Mucosa of rectum (tissue), 2 donors: Measurements from ENCODE around the gene CGNL1.
A peak's percentile ranks its signal among the peaks of the same experiment; 100 is the strongest.

Experiments used
- H3K27ac ChIP-seq, 2 donors: one replicate each; pipeline ENCODE4 v1.7.0; 2013; ENCODE audit warnings: inconsistent platforms in 2 of 2, low read depth in 2 of 2, low read length in 2 of 2
- H3K27me3 ChIP-seq, 2 donors: one replicate each; pipeline ENCODE4 v1.7.0; 2013; ENCODE audit warnings: low read length in 2 of 2; ENCODE audit not compliant: control insufficient read depth in 2 of 2, insufficient read depth in 2 of 2
- H3K36me3 ChIP-seq, 2 donors: one replicate each; pipeline ENCODE4 v1.7.0; 2013; ENCODE audit warnings: low read length in 2 of 2; ENCODE audit not compliant: control insufficient read depth in 2 of 2, insufficient read depth in 2 of 2
- H3K4me1 ChIP-seq, 2 donors: one replicate each; pipeline ENCODE4 v1.7.0; 2013; ENCODE audit warnings: low read length in 2 of 2, mild to moderate bottlenecking in 1 of 2; ENCODE audit not compliant: control insufficient read depth in 2 of 2, insufficient read depth in 2 of 2
- H3K4me3 ChIP-seq, 2 donors: one replicate each; pipeline ENCODE4 v1.7.0; 2013; ENCODE audit warnings: low read length in 2 of 2
- H3K9ac ChIP-seq, 2 donors: one replicate each; pipeline ENCODE4 v1.7.0; 2013; ENCODE audit warnings: low read length in 2 of 2, low read depth in 1 of 2, mild to moderate bottlenecking in 1 of 2
- H3K9me3 ChIP-seq, 2 donors: one replicate each; pipeline ENCODE4 v1.7.0; 2013; ENCODE audit warnings: low read length in 2 of 2; ENCODE audit not compliant: control insufficient read depth in 2 of 2
- donor health status: healthy.
- donor health status: Normal muscosa, but diverticular disease.

CGNL1 gene

DNA sequence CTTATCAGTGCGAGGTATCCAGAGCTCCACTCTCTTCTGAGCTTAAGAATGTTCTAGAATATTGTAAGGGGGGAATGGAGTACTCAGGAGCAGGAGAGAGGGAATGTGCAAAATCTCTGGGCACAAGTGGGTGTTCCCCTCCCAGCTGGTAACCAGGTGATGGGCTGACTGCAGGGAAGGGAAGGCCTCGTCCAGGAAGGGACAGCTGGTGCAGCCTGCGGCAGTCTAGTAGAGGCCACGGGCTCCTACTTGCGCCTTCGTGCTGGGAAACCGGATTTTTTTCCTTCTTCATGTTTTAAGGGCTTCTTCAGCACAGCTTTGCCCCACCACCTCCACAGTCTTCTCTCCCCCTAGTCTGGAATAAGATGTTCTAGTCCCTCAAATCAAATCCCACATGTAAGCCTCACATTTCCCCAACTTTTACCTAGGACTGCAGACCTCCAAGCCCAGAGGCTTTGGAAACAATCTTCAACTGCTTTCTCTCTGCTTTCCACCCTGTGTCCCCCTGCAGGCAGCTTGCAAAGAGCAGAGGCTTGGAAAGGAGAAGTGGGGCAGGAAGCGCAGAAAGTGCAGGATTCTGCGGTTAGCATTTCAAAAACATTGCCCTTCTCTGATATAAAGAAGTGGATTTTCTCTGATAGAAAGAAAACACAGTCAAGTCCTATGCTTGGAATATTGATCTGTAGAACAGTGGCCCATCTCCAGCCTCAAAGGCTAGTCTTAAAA lies 11.9 kb upstream of the CGNL1 start:
- no peaks in the 10 kb centered on the region for H3K36me3 ChIP-seq
- H3K27ac ChIP-seq = no peak overlapping the region
- no peaks in the 10 kb centered on the region for H3K9me3 ChIP-seq
- no peaks in the 10 kb centered on the region for H3K27me3 ChIP-seq
- H3K4me1 ChIP-seq = peaks cover 3 to 6% of the 10 kb centered on the region in 2 donors
- no peak overlapping the region for H3K9ac ChIP-seq
- H3K4me3 ChIP-seq = no peak overlapping the region

DNA sequence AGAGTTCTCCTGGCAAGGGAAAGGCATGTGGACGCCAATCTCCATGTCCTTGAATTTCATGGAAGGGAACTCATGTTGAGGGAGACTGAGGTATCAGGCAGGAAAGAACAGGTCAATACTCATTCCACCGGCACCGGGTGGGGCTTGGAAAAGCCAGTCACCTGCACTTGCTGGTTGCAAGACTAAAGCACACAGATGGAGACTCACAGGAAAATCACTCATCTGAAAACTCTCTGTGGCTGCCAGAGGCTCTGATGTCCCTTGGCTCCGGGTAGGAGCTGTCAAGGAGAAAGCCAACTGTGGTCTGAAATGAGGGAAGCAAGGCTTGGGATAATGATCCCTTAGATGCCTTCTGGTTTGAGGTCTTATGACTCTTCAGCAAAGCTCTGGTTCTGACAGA lies 8.7 kb upstream of the CGNL1 start:
- Histone ChIP-seq H3K27ac (no peak overlapping the region), H3K9ac (no peak overlapping the region)

DNA sequence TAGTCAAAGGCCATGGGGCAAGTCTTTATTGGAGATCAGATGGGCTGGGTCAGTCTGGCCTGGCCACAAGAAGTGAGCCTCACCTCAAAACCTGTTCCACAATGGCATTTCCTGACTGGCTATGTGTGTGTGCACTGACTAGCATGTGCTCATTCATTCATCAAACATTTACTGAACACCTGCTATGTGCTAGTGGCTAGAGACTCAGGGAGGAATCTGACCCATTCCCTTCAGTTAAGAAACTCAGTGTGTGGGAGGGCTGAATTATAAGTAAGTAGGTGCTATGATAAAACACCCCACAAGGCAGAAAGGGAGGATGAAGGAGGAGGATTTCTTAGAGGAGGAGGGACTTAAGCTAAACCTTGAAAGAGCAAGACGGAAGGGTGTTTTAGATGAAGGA lies 5.4 kb upstream of the CGNL1 start:
- H3K9me3 ChIP-seq = no peaks in the 10 kb centered on the region
- H3K4me1 ChIP-seq = no peaks in the 10 kb centered on the region
- H3K36me3 ChIP-seq = no peaks in the 10 kb centered on the region
- no peak overlapping the region for H3K4me3 ChIP-seq
- H3K27ac ChIP-seq = no peak overlapping the region
- H3K27me3 ChIP-seq = peaks cover 6 to 7% of the 10 kb centered on the region in 2 donors
- H3K9ac ChIP-seq = no peak overlapping the region

More for the DNA sequence above, 8.7 kb upstream of the CGNL1 start:
- H3K9me3 ChIP-seq = no peaks in the 10 kb centered on the region
- peaks cover 3 to 6% of the 10 kb centered on the region in 2 donors for H3K4me1 ChIP-seq
- H3K36me3 ChIP-seq = no peaks in the 10 kb centered on the region
- no peaks in the 10 kb centered on the region for H3K27me3 ChIP-seq
- no peak overlapping the region for H3K4me3 ChIP-seq

DNA sequence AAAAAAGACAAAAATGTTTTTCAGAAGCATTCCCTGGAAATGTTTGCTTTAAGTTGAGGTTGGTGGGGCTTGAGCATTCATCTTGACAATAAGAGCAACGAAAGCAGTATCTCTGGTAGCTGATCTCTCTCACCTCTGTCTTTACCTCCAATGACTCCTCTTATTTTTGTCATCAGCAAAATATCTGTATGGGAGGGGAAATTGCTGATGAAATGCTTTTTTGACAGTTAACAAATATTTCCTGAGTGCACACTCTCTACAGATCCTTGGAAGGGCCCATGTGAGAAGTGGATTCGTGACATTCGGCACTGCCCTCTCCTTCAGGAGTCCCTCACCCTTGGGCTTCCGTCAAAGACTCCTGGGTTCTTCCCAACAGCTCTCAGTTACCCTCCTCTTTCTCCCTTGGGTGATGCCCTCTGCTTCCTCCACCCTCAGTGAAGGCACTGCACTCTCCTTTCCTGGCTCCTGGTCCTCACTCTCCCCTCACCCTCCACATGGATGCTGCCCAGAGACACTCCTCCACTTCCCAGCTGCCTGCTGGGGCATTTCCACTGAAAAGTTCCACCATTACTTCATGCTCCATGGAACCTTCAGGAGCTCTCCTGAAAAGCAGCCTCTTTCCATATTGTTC lies 2.9 kb upstream of the CGNL1 start:
- Histone ChIP-seq H3K27me3 (peaks cover 9 to 15% of the 10 kb centered on the region in 2 donors), H3K36me3 (no peaks in the 10 kb centered on the region), H3K4me3 (no peak overlapping the region), H3K9me3 (no peaks in the 10 kb centered on the region), H3K9ac (no peak overlapping the region), H3K4me1 (peaks cover 7 to 8% of the 10 kb centered on the region in 2 donors), H3K27ac (no peak overlapping the region)

DNA sequence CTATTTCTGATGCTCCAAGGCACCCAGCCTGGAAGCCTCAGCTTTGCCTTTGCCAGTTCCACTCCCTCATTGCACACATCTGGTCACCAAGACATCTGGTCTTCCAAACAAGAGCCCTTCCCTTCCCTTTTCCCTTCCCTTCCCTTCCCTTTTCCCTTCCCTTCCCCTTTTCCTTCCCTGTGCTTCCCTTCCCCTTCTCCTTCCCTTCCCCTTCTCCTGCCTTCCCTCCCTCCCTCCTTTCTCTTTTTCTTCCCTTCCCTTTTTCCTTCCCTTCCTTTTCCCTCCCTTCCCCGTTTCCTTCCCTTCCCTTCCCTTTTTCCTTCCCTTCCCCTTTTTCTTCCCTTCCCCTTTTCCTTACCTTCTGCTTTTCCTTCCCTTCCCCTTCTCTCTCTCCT lies 2.4 kb upstream of the CGNL1 start:
- H3K27me3 ChIP-seq = peaks cover 9 to 15% of the 10 kb centered on the region in 2 donors

DNA sequence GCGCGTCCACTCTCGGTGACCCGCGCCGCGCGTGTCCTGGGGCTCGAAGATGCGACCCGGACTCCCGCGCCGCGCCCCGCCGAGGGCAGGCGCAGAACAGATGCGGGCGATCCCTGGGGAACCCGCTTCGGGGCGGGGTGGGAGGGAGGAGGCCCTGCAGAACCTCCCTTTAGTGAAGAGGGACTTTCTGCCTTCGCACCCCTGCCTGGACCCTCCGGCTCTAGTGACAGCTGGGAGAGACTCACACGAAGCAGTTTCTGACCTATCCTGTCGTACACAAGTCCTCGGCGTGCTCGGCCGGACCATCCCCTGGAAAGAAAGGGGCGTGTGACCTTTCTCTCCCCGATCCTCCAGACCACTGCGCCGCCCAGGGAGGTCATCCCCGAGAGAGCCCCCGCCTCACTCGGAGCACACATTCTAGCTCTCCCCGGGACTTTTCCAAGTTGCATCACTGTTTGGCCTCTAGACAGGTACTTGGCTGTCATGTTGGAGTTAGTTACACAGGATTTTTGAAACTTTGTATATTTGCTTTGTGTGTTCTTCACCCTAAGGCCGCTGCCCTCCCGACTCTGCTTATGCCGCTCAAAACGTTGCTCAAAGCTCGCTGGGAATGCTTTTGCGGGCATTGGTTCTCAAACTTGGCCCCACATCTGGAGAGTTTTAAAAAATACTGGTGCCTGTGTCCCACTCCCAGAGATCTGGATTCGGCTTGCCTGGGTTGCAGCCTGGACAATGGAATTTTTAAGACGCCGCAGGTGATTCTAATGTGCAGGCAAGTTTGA lies 582 bp downstream of the CGNL1 start:
- H3K9me3 ChIP-seq = no peaks in the 10 kb centered on the region
- H3K4me1 ChIP-seq = peaks cover 7 to 8% of the 10 kb centered on the region in 2 donors
- peaks cover 9 to 15% of the 10 kb centered on the region in 2 donors for H3K27me3 ChIP-seq
- no peaks in the 10 kb centered on the region for H3K36me3 ChIP-seq
- H3K9ac ChIP-seq = peak overlapping the region in 1 of 2 donors; percentile 53
- H3K4me3 ChIP-seq = peak overlapping the region; percentile 64 to 72
- no peak overlapping the region for H3K27ac ChIP-seq

More for the DNA sequence above, 2.4 kb upstream of the CGNL1 start:
- Histone ChIP-seq H3K9me3 (no peaks in the 10 kb centered on the region), H3K36me3 (no peaks in the 10 kb centered on the region), H3K9ac (no peak overlapping the region), H3K27ac (no peak overlapping the region), H3K4me3 (no peak overlapping the region), H3K4me1 (peaks cover 7 to 8% of the 10 kb centered on the region in 2 donors)

DNA sequence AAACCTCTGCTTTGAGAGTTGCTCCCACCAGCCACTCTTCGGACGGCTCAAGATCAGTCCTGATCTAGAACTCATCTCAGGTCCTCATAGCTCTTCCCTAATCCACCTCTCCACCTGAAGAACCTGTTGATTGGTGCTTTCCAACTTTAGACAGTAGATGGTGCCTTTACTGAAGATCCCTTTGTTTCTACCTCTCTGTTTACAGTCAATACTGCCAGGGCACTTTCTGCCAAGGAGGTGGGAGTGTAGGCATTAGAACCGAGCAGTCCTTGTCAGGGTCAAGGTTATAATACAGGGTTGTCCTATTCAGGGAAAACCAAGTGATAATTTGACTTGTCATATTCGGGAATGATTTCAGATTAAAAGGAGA lies 1.2 kb downstream of the CGNL1 start:
- Histone ChIP-seq H3K27ac (no peak overlapping the region), H3K9ac (no peak overlapping the region), H3K27me3 (peaks cover 9 to 15% of the 10 kb centered on the region in 2 donors), H3K36me3 (no peaks in the 10 kb centered on the region), H3K9me3 (no peaks in the 10 kb centered on the region), H3K4me3 (peak overlapping the region; percentile 64 to 72), H3K4me1 (peaks cover 8 to 10% of the 10 kb centered on the region in 2 donors)

DNA sequence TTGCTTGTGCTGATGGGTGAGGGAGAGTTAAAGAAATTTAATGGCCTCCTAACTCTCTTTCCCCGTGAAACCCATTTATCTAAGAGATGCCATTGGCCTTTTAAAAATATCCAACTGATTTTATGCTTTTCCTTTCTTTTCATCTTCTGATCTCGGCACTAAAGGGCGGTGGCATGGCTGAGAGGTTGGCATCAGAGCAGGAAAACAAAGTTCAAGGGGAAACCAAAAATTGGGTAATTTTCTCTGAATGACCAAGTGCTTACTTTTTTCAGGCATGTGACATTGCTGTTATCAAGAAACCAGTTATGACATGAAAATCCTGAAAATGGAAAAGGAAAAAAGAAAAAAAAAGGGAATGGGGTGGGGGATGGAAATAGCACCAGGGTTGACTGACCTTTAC lies 3.2 kb downstream of the CGNL1 start:
- peaks cover 9 to 15% of the 10 kb centered on the region in 2 donors for H3K27me3 ChIP-seq
- no peak overlapping the region for H3K9ac ChIP-seq
- peaks cover 8 to 10% of the 10 kb centered on the region in 2 donors for H3K4me1 ChIP-seq
- no peaks in the 10 kb centered on the region for H3K9me3 ChIP-seq
- H3K4me3 ChIP-seq = no peak overlapping the region
- H3K36me3 ChIP-seq = no peaks in the 10 kb centered on the region
- no peak overlapping the region for H3K27ac ChIP-seq

DNA sequence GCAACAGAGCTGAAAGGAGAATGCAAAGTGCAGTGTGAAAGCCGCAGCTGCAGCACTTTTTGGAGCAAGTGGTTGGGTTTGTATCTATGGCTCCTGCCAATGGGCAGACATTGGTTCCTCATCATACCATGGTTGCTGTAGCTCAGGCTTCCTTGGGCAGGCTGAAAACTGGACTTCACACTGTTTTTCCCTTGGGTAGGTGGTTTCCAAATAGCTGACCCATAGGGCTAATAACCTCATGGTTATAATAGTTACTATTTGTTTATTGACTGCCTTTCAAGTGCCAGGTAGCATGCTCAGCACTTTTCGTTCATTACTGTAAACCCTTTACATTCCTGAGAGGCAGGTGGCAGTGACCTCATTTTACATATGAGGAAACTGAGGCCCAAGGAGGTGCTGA lies 4.5 kb downstream of the CGNL1 start:
- no peak overlapping the region for H3K9ac ChIP-seq
- peaks cover 8 to 10% of the 10 kb centered on the region in 2 donors for H3K4me1 ChIP-seq
- H3K27ac ChIP-seq = no peak overlapping the region
- no peaks in the 10 kb centered on the region for H3K36me3 ChIP-seq
- H3K4me3 ChIP-seq = no peak overlapping the region
- H3K9me3 ChIP-seq = no peaks in the 10 kb centered on the region
- H3K27me3 ChIP-seq = peaks cover 2 to 9% of the 10 kb centered on the region in 2 donors

DNA sequence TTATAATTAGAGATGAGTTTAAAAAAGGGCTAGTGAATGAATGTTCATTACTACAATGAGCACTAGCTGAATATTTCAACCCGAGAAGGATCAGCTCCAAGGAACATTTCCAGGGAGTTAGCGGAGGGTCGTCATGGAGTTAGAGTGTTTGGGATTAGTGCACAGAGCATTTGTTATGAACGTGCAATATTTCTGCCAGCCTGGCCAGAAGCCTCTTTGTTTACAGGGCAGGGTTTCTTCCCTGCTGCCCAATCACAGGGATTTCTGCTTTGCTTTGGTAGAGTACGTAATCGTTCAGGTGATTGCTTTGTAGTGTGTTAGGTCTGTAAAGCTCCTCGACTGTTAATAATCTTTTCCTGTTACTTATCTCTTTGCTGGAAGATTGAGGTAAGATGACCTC lies 5.9 kb downstream of the CGNL1 start:
- peaks cover 2 to 6% of the 10 kb centered on the region in 2 donors for H3K4me1 ChIP-seq

More for the DNA sequence above, 5.9 kb downstream of the CGNL1 start:
- Histone ChIP-seq H3K9me3 (no peaks in the 10 kb centered on the region), H3K27ac (no peak overlapping the region), H3K27me3 (peaks cover 0 to 4% of the 10 kb centered on the region in 2 donors), H3K4me3 (no peak overlapping the region), H3K9ac (peak overlapping the region in 1 of 2 donors; percentile 22), H3K36me3 (no peaks in the 10 kb centered on the region)
